H9 (cell line): ENCODE measurements around the gene MYLK4. TPM values are rescaled to one million over a fixed set of nuclear protein-coding genes. Genes with fewer than 3 reads are reported as not detected.

Experiments
- DNase-seq: peaks from one replicate; pipeline ENCODE4 v3.0.0-alpha.2; 2017
- H2AFZ ChIP-seq: one replicate; pipeline ENCODE4 v1.6.1; 2013; ENCODE audit warnings: mild to moderate bottlenecking, low read length, control low read depth, moderate library complexity
- H2AK5ac ChIP-seq: 2 replicates; pipeline ENCODE4 v1.6.1; 2013; ENCODE audit warnings: low read length, control low read depth, mixed read lengths; ENCODE audit not compliant: insufficient read length
- H2BK120ac ChIP-seq: one replicate; pipeline ENCODE4 v1.6.1; 2013; ENCODE audit warnings: low read depth, mild to moderate bottlenecking, low read length, control low read depth, inconsistent platforms; ENCODE audit not compliant: poor library complexity, severe bottlenecking
- H2BK12ac ChIP-seq: 2 replicates; pipeline ENCODE4 v1.6.1; 2013; ENCODE audit warnings: low read length, control low read depth, mixed read lengths, low read depth; ENCODE audit not compliant: insufficient read length
- H2BK15ac ChIP-seq: 2 replicates; pipeline ENCODE4 v1.6.1; 2013; ENCODE audit warnings: low read depth, low read length, control low read depth
- H2BK20ac ChIP-seq: one replicate; pipeline ENCODE4 v1.6.1; 2013; ENCODE audit warnings: low read depth, mild to moderate bottlenecking, low read length, control low read depth, inconsistent platforms; ENCODE audit not compliant: poor library complexity, severe bottlenecking
- H2BK5ac ChIP-seq: 2 replicates; pipeline ENCODE4 v1.6.1; 2013; ENCODE audit warnings: low read length, control low read depth, mixed read lengths; ENCODE audit not compliant: insufficient read length
- H3K14ac ChIP-seq: 2 replicates; pipeline ENCODE4 v1.6.1; 2013; ENCODE audit warnings: low read length, control low read depth; ENCODE audit not compliant: insufficient read depth
- H3K18ac ChIP-seq: 2 replicates; pipeline ENCODE4 v1.6.1; 2013; ENCODE audit warnings: low read depth, mild to moderate bottlenecking, mixed read lengths, low read length, control low read depth; ENCODE audit not compliant: insufficient read length
- H3K23ac ChIP-seq: 2 replicates; pipeline ENCODE4 v1.6.1; 2013; ENCODE audit warnings: low read length, control low read depth, mixed read lengths, low read depth; ENCODE audit not compliant: insufficient read length
- H3K23me2 ChIP-seq: 2 replicates; pipeline ENCODE4 v1.6.1; 2013; ENCODE audit warnings: low read depth, mild to moderate bottlenecking, mixed read lengths, low read length, control low read depth; ENCODE audit not compliant: insufficient read length, poor library complexity, severe bottlenecking
- H3K27ac ChIP-seq: 2 replicates; pipeline ENCODE4 v1.5.1; 2013; ENCODE audit warnings: low read length, control low read depth, mixed read lengths, low read depth; ENCODE audit not compliant: insufficient read length
- H3K27me3 ChIP-seq: 2 replicates; pipeline ENCODE4 v1.6.1; 2013; ENCODE audit warnings: low read length, control low read depth, inconsistent platforms; ENCODE audit not compliant: insufficient read depth
- H3K4ac ChIP-seq: 2 replicates; pipeline ENCODE4 v1.6.1; 2013; ENCODE audit warnings: low read depth, mild to moderate bottlenecking, control low read depth, inconsistent platforms, low read length, moderate library complexity
- H3K4me1 ChIP-seq: 2 replicates; pipeline ENCODE4 v1.6.1; 2013; ENCODE audit warnings: low read length, control low read depth, inconsistent platforms; ENCODE audit not compliant: insufficient read depth
- H3K4me2 ChIP-seq: 2 replicates; pipeline ENCODE4 v1.6.1; 2013; ENCODE audit warnings: low read length, control low read depth, mixed read lengths; ENCODE audit not compliant: insufficient read length, insufficient read depth
- H3K56ac ChIP-seq: 2 replicates; pipeline ENCODE4 v1.6.1; 2013; ENCODE audit warnings: low read depth, mild to moderate bottlenecking, mixed read lengths, low read length, control low read depth; ENCODE audit not compliant: insufficient read length
- H3K79me1 ChIP-seq: 2 replicates; pipeline ENCODE4 v1.6.1; 2013; ENCODE audit warnings: low read depth, mild to moderate bottlenecking, moderate library complexity, low read length, control low read depth, inconsistent platforms; ENCODE audit not compliant: insufficient read depth, poor library complexity, severe bottlenecking
- H3K79me2 ChIP-seq: 2 replicates; pipeline ENCODE4 v1.6.1; 2013; ENCODE audit warnings: low read length, control low read depth, inconsistent platforms; ENCODE audit not compliant: insufficient read depth
- H3K9ac ChIP-seq: 2 replicates; pipeline ENCODE4 v1.6.1; 2013; ENCODE audit warnings: low read length, control low read depth, mixed read lengths; ENCODE audit not compliant: insufficient read length; ENCODE audit errors: extremely low read depth
- H3K9me3 ChIP-seq: one replicate; pipeline ENCODE4 v1.6.1; 2013; ENCODE audit warnings: low read depth, low read length, inconsistent platforms; ENCODE audit not compliant: control insufficient read depth
- H3T11ph ChIP-seq: one replicate; pipeline ENCODE4 v1.6.1; 2013; ENCODE audit warnings: mild to moderate bottlenecking, low read length, control low read depth, inconsistent platforms
- H4K20me1 ChIP-seq: one replicate; pipeline ENCODE4 v1.6.1; 2013; ENCODE audit not compliant: control insufficient read depth, insufficient read length, insufficient read depth
- H4K5ac ChIP-seq: 2 replicates; pipeline ENCODE4 v1.6.1; 2013; ENCODE audit warnings: low read depth, mild to moderate bottlenecking, mixed read lengths, low read length, control low read depth; ENCODE audit not compliant: insufficient read length
- H4K8ac ChIP-seq: replicated peaks from 2 replicates; pipeline ENCODE4 v1.6.1; 2013; ENCODE audit warnings: low read length, control low read depth, mixed read lengths, low read depth; ENCODE audit not compliant: insufficient read length
- H4K91ac ChIP-seq: 2 replicates; pipeline ENCODE4 v1.6.1; 2013; ENCODE audit warnings: low read depth, mild to moderate bottlenecking, moderate library complexity, mixed read lengths, low read length, control low read depth; ENCODE audit not compliant: insufficient read length
- H3K27ac Mint-ChIP-seq, 3 experiments: 2 replicates in 2 of 3; 3 replicates in 1 of 3; pipeline ENCODE4 v1.8.0; 2020 to 2021; ENCODE audit warnings: mixed read lengths in 3 of 3, mild to moderate bottlenecking in 1 of 3, moderate library complexity in 1 of 3
- H3K27me3 Mint-ChIP-seq: 2 replicates; pipeline ENCODE4 v1.8.0; 2021; ENCODE audit warnings: low read depth, mild to moderate bottlenecking, moderate library complexity, mixed read lengths
- H3K36me3 Mint-ChIP-seq, 3 experiments: 2 replicates in 2 of 3; 3 replicates in 1 of 3; pipeline ENCODE4 v1.8.0; 2020 to 2021; ENCODE audit warnings: low read depth in 3 of 3, mixed read lengths in 3 of 3; ENCODE audit not compliant: insufficient read depth in 1 of 3
- H3K4me1 Mint-ChIP-seq, 2 experiments: 2 replicates each; pipeline ENCODE4 v1.8.0; 2020; ENCODE audit warnings: mixed read lengths in 2 of 2
- H3K4me3 Mint-ChIP-seq, 2 experiments: 2 replicates in 1 of 2; 3 replicates in 1 of 2; pipeline ENCODE4 v1.8.0; 2020 to 2021; ENCODE audit warnings: mild to moderate bottlenecking in 2 of 2, mixed read lengths in 2 of 2, moderate library complexity in 1 of 2
- H3K9me3 Mint-ChIP-seq, 2 experiments: 2 replicates in 1 of 2; 3 replicates in 1 of 2; pipeline ENCODE4 v1.8.0; 2020; ENCODE audit warnings: mild to moderate bottlenecking in 2 of 2, mixed read lengths in 2 of 2, moderate library complexity in 1 of 2
- CTCF ChIP-seq: fragments of 200-600 bp; sonication (generic); conservative IDR thresholded peaks from 3 replicates; pipeline ENCODE4 v1.8.0; 2021; ENCODE audit warnings: antibody characterized with exemption, mild to moderate bottlenecking
- WGBS: extraction: QIAGEN DNeasy Blood & Tissue Kit; methylation state at CpG from one replicate; pipeline ENCODE4 v1.1.7; 2013; ENCODE audit warnings: missing lambda C conversion rate, low lambda C conversion rate, mixed read lengths; ENCODE audit not compliant: insufficient read length; ENCODE audit errors: extremely low coverage; 5-methylcytosine and 5-hydroxymethylcytosine counted together
- total RNA-seq: library from RNA; stranded (reverse); gene quantifications from 2 replicates; pipeline ENCODE4 v1.2.1, GENCODE V29; 2021

MYLK4 gene
- total RNA-seq, 1 experiment from 2014 or later: 0.28 TPM

- Mint-ChIP-seq H3K4me1 (peaks cover 3 to 4% of the 10 kb centered on the region in 2 experiments), H3K9me3 (no peaks in the 10 kb centered on the region), H3K27ac (no peak overlapping the region), H3K36me3 (no peaks in the 10 kb centered on the region), H3K27me3 (peaks cover 11% of the 10 kb centered on the region), H3K4me3 (no peak overlapping the region)
- Histone ChIP-seq H2BK12ac (no peak overlapping the region), H3K4me1 (no peaks in the 10 kb centered on the region), H3K9ac (no peak overlapping the region), H2BK120ac (no peak overlapping the region), H3K79me2 (no peaks in the 10 kb centered on the region), H3K27me3 (no peaks in the 10 kb centered on the region), H3T11ph (no peak overlapping the region), H2AFZ (no peak overlapping the region), H2AK5ac (no peak overlapping the region), H4K91ac (no peak overlapping the region), H3K27ac (no peak overlapping the region), H3K14ac (no peak overlapping the region), H3K4me2 (no peak overlapping the region), H3K23ac (no peak overlapping the region), H3K4ac (no peak overlapping the region), H3K9me3 (no peaks in the 10 kb centered on the region), H2BK20ac (no peak overlapping the region), H3K56ac (no peak overlapping the region), H4K20me1 (no peaks in the 10 kb centered on the region), H2BK5ac (no peak overlapping the region), H4K8ac (no peak overlapping the region), H3K18ac (no peak overlapping the region), H3K23me2 (no peaks in the 10 kb centered on the region), H4K5ac (no peak overlapping the region), H3K79me1 (no peaks in the 10 kb centered on the region), H2BK15ac (no peak overlapping the region)
- no peak for TF ChIP-seq CTCF
- no peak for DNase-seq
- no CpG with 5 or more reads among the region's 7 CpGs for WGBS
These were observed 2.4 kb upstream of the MYLK4 start for GRCh38 chr6:2753110-2753489.
